Brain microvascular endothelial cell (primary cell): ENCODE measurements around the gene ZNF488.

Experiments used
- DNase-seq: peaks from one replicate; pipeline ENCODE4 v3.0.0-alpha.2; 2020
- H3K27ac ChIP-seq: fragments of 250-450 bp; sonication (Bioruptor Pico); 2 replicates; pipeline ENCODE4 v1.5.1; 2020; ENCODE audit warnings: mild to moderate bottlenecking, moderate library complexity
- H3K27me3 ChIP-seq: fragments of 250-450 bp; sonication (Bioruptor Pico); replicated peaks from 2 replicates; pipeline ENCODE4 v1.5.1; 2020; ENCODE audit warnings: mild to moderate bottlenecking
- H3K36me3 ChIP-seq: fragments of 250-450 bp; sonication (Bioruptor Pico); replicated peaks from 2 replicates; pipeline ENCODE4 v1.5.1; 2020; ENCODE audit warnings: mild to moderate bottlenecking
- H3K4me3 ChIP-seq: 2 replicates; pipeline ENCODE4 v1.5.1; 2011; ENCODE audit warnings: low read depth, mild to moderate bottlenecking, control low read depth, low read length, moderate library complexity
- CTCF ChIP-seq: IDR thresholded peaks from 2 replicates; pipeline ENCODE4 v1.5.1; 2011; ENCODE audit warnings: low read depth, mild to moderate bottlenecking, moderate library complexity, low read length, control low read depth, inconsistent platforms; ENCODE audit errors: missing control alignments
- in situ Hi-C: cut with HindIII; loops from 2 replicates; pipeline ENCODE4 v1.10.0; 2017; ENCODE audit warnings: low sequenced_read_pairs, low pct_ligation_motif_present

ZNF488 gene

GRCh38 chr10:47354900-47355299 is 29.2 kb downstream of the ZNF488 start:
- H3K27me3 ChIP-seq, result no peaks in the 10 kb centered on the region
- no peaks in the 10 kb centered on the region for H3K36me3 ChIP-seq
- no peak overlapping the region for H3K27ac ChIP-seq
- TF ChIP-seq CTCF, result no peak
- DNase-seq, result no peak
- in situ Hi-C loops, result no loop called here
- no peak overlapping the region for H3K4me3 ChIP-seq

- Histone ChIP-seq H3K27me3 (no peaks in the 10 kb centered on the region), H3K36me3 (no peaks in the 10 kb centered on the region), H3K4me3 (no peak overlapping the region), H3K27ac (no peak overlapping the region)
- in situ Hi-C loops, result no loop called here
- DNase-seq, result peak; percentile 23
- peak; percentile 58 for TF ChIP-seq CTCF
Observed at GRCh38 chr10:47354165-47354564, 29.9 kb downstream of the ZNF488 start.

- no peak for TF ChIP-seq CTCF
- Histone ChIP-seq H3K4me3 (no peak overlapping the region), H3K36me3 (no peaks in the 10 kb centered on the region), H3K27me3 (no peaks in the 10 kb centered on the region), H3K27ac (no peak overlapping the region)
- DNase-seq, result no peak
- in situ Hi-C loops, result no loop called here
Observed at GRCh38 chr10:47353351-47353750, 30.7 kb downstream of the ZNF488 start.

GRCh38 chr10:47351899-47352815 is 31.9 kb downstream of the ZNF488 start:
- TF ChIP-seq CTCF, result no peak
- Histone ChIP-seq H3K27ac (no peak overlapping the region), H3K27me3 (no peaks in the 10 kb centered on the region), H3K36me3 (no peaks in the 10 kb centered on the region), H3K4me3 (no peak overlapping the region)
- DNase-seq, result no peak
- in situ Hi-C loops, result no loop called here

GRCh38 chr10:47350671-47351640 is 33.1 kb downstream of the ZNF488 start:
- Histone ChIP-seq H3K4me3 (no peak overlapping the region), H3K36me3 (no peaks in the 10 kb centered on the region), H3K27ac (no peak overlapping the region), H3K27me3 (no peaks in the 10 kb centered on the region)
- no peak for TF ChIP-seq CTCF
- in situ Hi-C loops, result no loop called here
- DNase-seq, result no peak
